CD4-positive, alpha-beta T cell (primary cell): ENCODE data around the gene FZD8. TPM values are rescaled to one million over a fixed set of nuclear protein-coding genes. Genes with fewer than 3 reads are reported as not detected.
A peak's percentile ranks its signal among the peaks of the same experiment; 100 is the strongest.
"Not testable (repeated sequence)": the region's sequence is repeated elsewhere in the genome, so short reads cannot be mapped to it uniquely, and the experiment has no call there.

Source experiments
- ATAC-seq: fragments of 200-7000 bp; cut with Tn5 transposase; one replicate; pipeline ENCODE4 v1.10.0; 2022; ENCODE audit warnings: mild to moderate bottlenecking; ENCODE audit not compliant: poor library complexity
- CTCF ChIA-PET: fragments of 350-600 bp; sonication (Branson Sonifier 250); formaldehyde crosslinking; loops from one replicate; lab custom pipeline; 2021; ENCODE audit warnings: antibody characterized with exemption, inconsistent platforms; lab: Charles Lee
- POLR2A ChIA-PET: fragments of 350-600 bp; sonication (Branson Sonifier 250); formaldehyde crosslinking; loops from one replicate; lab custom pipeline; 2021; ENCODE audit warnings: antibody characterized with exemption, inconsistent platforms; lab: Charles Lee
- DNase-seq, 14 experiments: peaks; one replicate each; pipeline ENCODE4 v3.0.0-alpha.2; 2013 to 2020; ENCODE audit warnings: mixed read lengths in 2 of 14
- H3K27ac ChIP-seq, 2 donors: one replicate each; pipeline versions ENCODE4 v1.5.1 to v1.7.0; 2013; ENCODE audit warnings: low read length in 2 of 2, low read depth in 1 of 2, mild to moderate bottlenecking in 1 of 2
- H3K27me3 ChIP-seq, 2 experiments: 1 replicate in 1 of 2; 2 replicates in 1 of 2; pipeline versions ENCODE4 v1.6.1 to v1.7.0; 2013; ENCODE audit warnings: low read length in 2 of 2, control low read depth in 1 of 2, mild to moderate bottlenecking in 1 of 2, moderate library complexity in 1 of 2; ENCODE audit not compliant: insufficient read depth in 2 of 2, control insufficient read depth in 1 of 2
- H3K36me3 ChIP-seq: one replicate; pipeline ENCODE4 v1.6.1; 2013; ENCODE audit warnings: low read length, control low read depth; ENCODE audit not compliant: insufficient read depth
- H3K4me1 ChIP-seq: one replicate; pipeline ENCODE4 v1.6.1; 2013; ENCODE audit warnings: low read length, control low read depth; ENCODE audit not compliant: insufficient read depth
- H3K4me3 ChIP-seq: one replicate; pipeline ENCODE4 v1.5.1; 2013; ENCODE audit warnings: mild to moderate bottlenecking, low read length, moderate library complexity
- H3K9me3 ChIP-seq, 2 experiments: 1 replicate in 1 of 2; 2 replicates in 1 of 2; pipeline versions ENCODE4 v1.6.1 to v1.7.0; 2013; ENCODE audit warnings: low read length in 2 of 2, mild to moderate bottlenecking in 2 of 2, control low read depth in 1 of 2, moderate library complexity in 1 of 2; ENCODE audit not compliant: control insufficient read depth in 1 of 2, insufficient read depth in 1 of 2
- H3K27ac Mint-ChIP-seq: one replicate; pipeline ENCODE4 v1.8.0; 2020; ENCODE audit warnings: mixed read lengths
- H3K27me3 Mint-ChIP-seq: one replicate; pipeline ENCODE4 v1.8.0; 2021; ENCODE audit warnings: mixed read lengths
- H3K36me3 Mint-ChIP-seq: one replicate; pipeline ENCODE4 v1.8.0; 2021; ENCODE audit warnings: low read depth, mixed read lengths
- H3K4me1 Mint-ChIP-seq: one replicate; pipeline ENCODE4 v1.8.0; 2021; ENCODE audit warnings: low read depth, mixed read lengths
- H3K4me3 Mint-ChIP-seq: one replicate; pipeline ENCODE4 v1.8.0; 2020; ENCODE audit warnings: mild to moderate bottlenecking, mixed read lengths
- H3K9me3 Mint-ChIP-seq: one replicate; pipeline ENCODE4 v1.8.0; 2020; ENCODE audit warnings: mixed read lengths
- intact Hi-C, 2 experiments: fragments of 100-400 bp; cut with DNase I in 1 of 2; cut with micrococcal nuclease in 1 of 2; formaldehyde crosslinking; loops; one replicate each; pipeline versions ENCODE4 v1.15.1 to v1.9.0; 2023 to 2025; cut with DNase I, micrococcal nuclease
- polyA plus RNA-seq, 2 donors: library from polyadenylated mRNA; unstranded; fragments of 120-200 nt; gene quantifications; one replicate each; pipeline ENCODE4 v1.2.1, GENCODE V29; 2013
- total RNA-seq, 174 experiments: library from RNA in 2 of 174; stranded (reverse) in 2 of 174; gene quantifications; one replicate each; pipeline ENCODE4 v1.2.3 and lab custom pipeline; 2021 to 2026
- TF ChIP-seq, protein P1 (sequence below): fragments of 200-600 bp; IDR thresholded peaks from one replicate; pipeline ENCODE4 v1.8.0; 2022; ENCODE audit warnings: antibody characterized with exemption, mild to moderate bottlenecking

The FZD8 gene
- 1 to 10 TPM; 2.1 to 2.2 TPM for total RNA-seq
- 0.24 TPM for polyA plus RNA-seq (2013, experiment 1 of 2)
- 0.87 TPM for polyA plus RNA-seq (2013, experiment 2 of 2)
- total RNA-seq (lab: John Stamatoyannopoulos, UW) = 0.32 to 3.8 (median 1.2) reads per million in 172 experiments

- POLR2A ChIA-PET = no interaction called here
- peak within 1 kb of the TSS; percentile 94 for H3K4me3 Mint-ChIP-seq
- H3K4me3 ChIP-seq = peak within 1 kb of the TSS; percentile 65
- H3K36me3 Mint-ChIP-seq = no peaks in the 10 kb centered on the region
- no peaks in the 10 kb centered on the region for H3K9me3 ChIP-seq
- H3K4me1 ChIP-seq = peaks cover 31% of the 10 kb centered on the region
- ATAC-seq (peak; percentile 85), DNase-seq (peak; percentile 30 to 84 (median 59))
- H3K9me3 Mint-ChIP-seq = no peaks in the 10 kb centered on the region
- no peaks in the 10 kb centered on the region for H3K36me3 ChIP-seq
- CTCF ChIA-PET = no interaction called here
- peaks cover 39% of the 10 kb centered on the region for H3K4me1 Mint-ChIP-seq
- H3K27me3 ChIP-seq = peaks cover 15 to 17% of the 10 kb centered on the region in 2 experiments
- H3K27ac Mint-ChIP-seq = peak within 1 kb of the TSS; percentile 33
- H3K27me3 Mint-ChIP-seq = peaks cover 58% of the 10 kb centered on the region
- no peak within 1 kb of the TSS for H3K27ac ChIP-seq
- intact Hi-C loops = loop anchor here in 1 of 2 experiments (5.0 kb wide), 1 partner anchor 305 kb away; the partner anchor contains the start of gene CCNY
- TF ChIP-seq, protein P1, sequence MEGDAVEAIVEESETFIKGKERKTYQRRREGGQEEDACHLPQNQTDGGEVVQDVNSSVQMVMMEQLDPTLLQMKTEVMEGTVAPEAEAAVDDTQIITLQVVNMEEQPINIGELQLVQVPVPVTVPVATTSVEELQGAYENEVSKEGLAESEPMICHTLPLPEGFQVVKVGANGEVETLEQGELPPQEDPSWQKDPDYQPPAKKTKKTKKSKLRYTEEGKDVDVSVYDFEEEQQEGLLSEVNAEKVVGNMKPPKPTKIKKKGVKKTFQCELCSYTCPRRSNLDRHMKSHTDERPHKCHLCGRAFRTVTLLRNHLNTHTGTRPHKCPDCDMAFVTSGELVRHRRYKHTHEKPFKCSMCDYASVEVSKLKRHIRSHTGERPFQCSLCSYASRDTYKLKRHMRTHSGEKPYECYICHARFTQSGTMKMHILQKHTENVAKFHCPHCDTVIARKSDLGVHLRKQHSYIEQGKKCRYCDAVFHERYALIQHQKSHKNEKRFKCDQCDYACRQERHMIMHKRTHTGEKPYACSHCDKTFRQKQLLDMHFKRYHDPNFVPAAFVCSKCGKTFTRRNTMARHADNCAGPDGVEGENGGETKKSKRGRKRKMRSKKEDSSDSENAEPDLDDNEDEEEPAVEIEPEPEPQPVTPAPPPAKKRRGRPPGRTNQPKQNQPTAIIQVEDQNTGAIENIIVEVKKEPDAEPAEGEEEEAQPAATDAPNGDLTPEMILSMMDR = no peak
Observed at GRCh38 chr10:35642035-35642792, at the start of gene FZD8. Gene FZD8, minus strand, starts transcription at chr10:35642296. Its CDS starts 867 bp downstream, at chr10:35641429.

GRCh38 chr10:35691522-35692236 is 49.6 kb upstream of the FZD8 start:
- ChIA-PET CTCF (no interaction called here), POLR2A (no interaction called here)
- no peak overlapping the region for H3K27ac Mint-ChIP-seq
- intact Hi-C loops = no loop called here
- no peaks in the 10 kb centered on the region for H3K27me3 ChIP-seq
- no peaks in the 10 kb centered on the region for H3K36me3 ChIP-seq
- DNase-seq (no peak), ATAC-seq (no peak)
- H3K9me3 Mint-ChIP-seq = no peaks in the 10 kb centered on the region
- no peaks in the 10 kb centered on the region for H3K9me3 ChIP-seq
- no peaks in the 10 kb centered on the region for H3K4me1 Mint-ChIP-seq
- no peak overlapping the region for H3K4me3 ChIP-seq
- no peaks in the 10 kb centered on the region for H3K4me1 ChIP-seq
- TF ChIP-seq, protein P1 = no peak
- no peak overlapping the region for H3K27ac ChIP-seq
- no peaks in the 10 kb centered on the region for H3K36me3 Mint-ChIP-seq
- H3K27me3 Mint-ChIP-seq = peaks cover 5% of the 10 kb centered on the region
- H3K4me3 Mint-ChIP-seq = no peak overlapping the region

DNA sequence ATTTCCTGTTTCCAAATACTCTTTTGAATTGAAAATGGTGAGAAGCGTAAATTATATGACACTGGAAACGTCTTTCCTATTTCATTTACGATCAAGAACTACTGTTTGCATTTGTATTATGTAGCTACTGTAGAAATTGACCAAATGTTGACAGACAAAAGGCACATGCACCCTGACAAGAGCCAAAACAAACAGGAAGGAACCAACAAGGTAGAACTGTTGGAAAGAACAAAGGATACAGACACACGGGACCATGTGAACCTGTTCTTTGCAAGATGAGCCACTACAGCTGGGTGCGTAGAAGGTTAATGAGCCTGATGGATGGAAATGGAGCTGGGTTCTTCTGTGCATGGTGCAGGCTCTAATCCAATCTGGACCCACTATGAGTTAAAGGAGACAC is 48.4 kb upstream of the FZD8 start:
- ChIA-PET CTCF (no interaction called here), POLR2A (no interaction called here)
- no peaks in the 10 kb centered on the region for H3K36me3 ChIP-seq
- Mint-ChIP-seq H3K27ac (no peak overlapping the region), H3K9me3 (no peaks in the 10 kb centered on the region), H3K36me3 (no peaks in the 10 kb centered on the region), H3K4me1 (no peaks in the 10 kb centered on the region), H3K27me3 (peaks cover 5% of the 10 kb centered on the region), H3K4me3 (no peak overlapping the region)
- no peaks in the 10 kb centered on the region for H3K27me3 ChIP-seq
- TF ChIP-seq, protein P1 = no peak
- intact Hi-C loops = no loop called here
- H3K4me1 ChIP-seq = no peaks in the 10 kb centered on the region
- no peak overlapping the region for H3K27ac ChIP-seq
- no peak overlapping the region for H3K4me3 ChIP-seq
- ATAC-seq (no peak), DNase-seq (no peak)
- no peaks in the 10 kb centered on the region for H3K9me3 ChIP-seq

GRCh38 chr10:35685858-35686257 is 43.8 kb upstream of the FZD8 start:
- ATAC-seq, DNase-seq, H3K9me3 ChIP-seq, H3K4me1 ChIP-seq, H3K27me3 ChIP-seq, intact Hi-C loops, POLR2A ChIA-PET, H3K27ac ChIP-seq, H3K27ac Mint-ChIP-seq, CTCF ChIA-PET, H3K36me3 ChIP-seq, H3K4me3 Mint-ChIP-seq, H3K4me3 ChIP-seq, H3K9me3 Mint-ChIP-seq, H3K4me1 Mint-ChIP-seq, H3K36me3 Mint-ChIP-seq: not testable (repeated sequence)
- peaks cover 17% of the 10 kb centered on the region for H3K27me3 Mint-ChIP-seq
